NCI-H2107 treated with DMSO at 0.1 percent for 48 hours (cell line): ENCODE measurements around the gene RGS7.
"Not testable (repeated sequence)": the region's sequence is repeated elsewhere in the genome, so short reads cannot be mapped to it uniquely, and the experiment has no call there.

ENCODE experiments used
- DNase-seq: peaks from one replicate; lab custom pipeline; 2025; ENCODE audit not compliant: unreplicated experiment; lab: John Stamatoyannopoulos, UW

The RGS7 gene

GRCh38 chr1:241332037-241332409 lies 25.0 kb downstream of the RGS7 start:
- DNase-seq, result no peak

GRCh38 chr1:241331328-241332036 lies 25.5 kb downstream of the RGS7 start:
- DNase-seq, result no peak

DNA sequence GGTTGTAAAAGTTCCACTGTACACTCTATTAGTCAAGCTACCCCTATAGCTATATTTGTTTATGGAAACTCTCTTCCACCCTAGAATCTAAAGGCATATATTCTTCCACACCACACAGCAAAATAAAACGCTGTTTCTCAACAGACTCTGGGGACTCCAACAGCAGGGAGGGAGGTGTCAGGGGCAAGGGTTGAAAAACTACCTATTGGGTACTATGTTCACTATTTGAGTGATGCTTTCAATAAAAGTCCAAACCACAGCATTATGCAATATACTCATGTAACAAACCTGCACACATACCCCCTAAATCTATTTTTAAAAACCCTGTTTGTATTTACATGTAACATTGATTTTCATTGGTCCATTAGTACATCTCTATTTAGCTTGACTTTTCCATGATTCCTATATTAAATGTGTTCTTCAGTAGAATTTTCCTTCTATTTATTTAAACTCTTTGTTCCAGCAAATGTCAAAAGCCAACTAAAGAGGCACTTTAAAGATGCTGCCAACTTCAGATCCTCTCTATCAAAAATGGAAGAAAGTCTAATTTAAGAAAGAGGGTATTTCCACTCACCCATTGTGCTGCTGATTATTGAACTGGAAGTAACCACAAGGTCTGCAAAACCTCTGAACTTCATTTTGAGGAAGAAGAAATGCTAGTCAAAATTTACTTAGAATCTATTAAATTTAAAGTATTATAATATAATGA lies 26.2 kb downstream of the RGS7 start:
- no peak for DNase-seq

DNA sequence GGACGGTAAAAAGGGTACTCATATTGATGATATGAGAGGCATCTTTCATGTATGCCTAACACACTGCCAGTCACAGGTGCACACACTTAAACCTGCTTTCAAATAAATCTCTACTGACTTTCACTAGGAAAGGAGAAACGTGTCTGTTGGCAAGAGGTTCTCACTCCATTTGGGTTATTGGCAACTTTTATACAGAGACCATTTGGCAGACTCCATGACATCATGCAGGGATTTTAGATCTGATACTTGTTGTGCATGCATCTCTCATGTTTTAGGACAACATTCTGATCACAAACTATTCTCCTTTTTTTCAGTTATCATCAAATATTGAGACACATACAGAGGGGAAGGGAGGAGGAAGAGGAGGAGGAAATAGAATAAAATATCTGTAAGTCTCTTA lies 31.5 kb downstream of the RGS7 start:
- DNase-seq, result no peak

GRCh38 chr1:241323514-241324195 lies 33.4 kb downstream of the RGS7 start:
- DNase-seq, result no peak

DNA sequence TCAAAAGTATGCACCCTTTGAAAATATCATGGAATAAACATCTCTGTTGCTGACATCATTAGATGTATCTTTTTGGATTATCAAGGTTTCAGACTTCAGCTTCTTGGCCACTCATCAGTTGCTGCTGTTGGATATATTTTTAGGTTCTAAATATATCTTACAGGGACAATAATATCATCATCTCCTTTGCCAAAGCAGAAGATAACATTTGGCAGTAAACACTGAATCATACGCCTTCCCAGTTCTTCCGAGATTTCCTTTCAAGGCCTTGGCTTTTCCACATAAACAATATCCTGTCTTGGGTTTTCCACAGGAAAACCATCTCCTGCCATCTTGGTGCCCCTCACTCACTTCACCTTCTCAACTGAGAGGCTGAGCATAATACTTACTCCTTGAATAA lies 39.3 kb downstream of the RGS7 start:
- no peak for DNase-seq

- no peak for DNase-seq
Measured at GRCh38 chr1:241316372-241316771, 40.6 kb downstream of the RGS7 start.

DNA sequence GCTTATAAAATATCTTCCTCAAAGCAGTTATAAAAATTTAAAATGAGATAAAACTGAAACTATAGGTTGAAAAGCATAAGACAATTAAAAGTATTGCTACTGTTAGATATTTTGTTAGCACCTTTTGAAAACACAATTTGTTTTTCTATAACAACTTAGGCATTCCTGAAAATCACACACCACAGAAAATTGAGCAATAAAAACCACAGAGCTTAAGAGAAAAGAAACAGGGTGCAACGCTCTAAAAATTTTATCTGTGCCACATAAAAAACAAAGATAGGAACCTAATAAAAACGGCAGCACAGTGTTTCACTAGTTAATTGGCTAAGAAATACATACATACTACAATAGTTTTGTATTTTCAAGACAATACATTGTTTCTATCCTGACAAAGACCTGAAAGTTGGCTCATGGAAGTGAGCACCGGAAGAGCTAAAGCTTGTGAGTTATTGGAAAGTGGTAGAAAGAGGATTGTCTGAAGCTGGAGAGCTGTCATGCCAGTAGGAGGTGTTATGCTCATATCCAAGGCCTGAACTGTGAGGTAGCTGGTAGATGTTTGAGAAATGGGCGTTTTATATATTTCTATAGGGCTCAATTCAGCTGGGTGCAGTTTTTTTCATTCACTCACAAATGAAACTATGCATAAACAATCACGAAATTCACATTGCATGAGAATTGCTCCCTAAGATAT lies 45.8 kb downstream of the RGS7 start:
- no peak for DNase-seq

DNA sequence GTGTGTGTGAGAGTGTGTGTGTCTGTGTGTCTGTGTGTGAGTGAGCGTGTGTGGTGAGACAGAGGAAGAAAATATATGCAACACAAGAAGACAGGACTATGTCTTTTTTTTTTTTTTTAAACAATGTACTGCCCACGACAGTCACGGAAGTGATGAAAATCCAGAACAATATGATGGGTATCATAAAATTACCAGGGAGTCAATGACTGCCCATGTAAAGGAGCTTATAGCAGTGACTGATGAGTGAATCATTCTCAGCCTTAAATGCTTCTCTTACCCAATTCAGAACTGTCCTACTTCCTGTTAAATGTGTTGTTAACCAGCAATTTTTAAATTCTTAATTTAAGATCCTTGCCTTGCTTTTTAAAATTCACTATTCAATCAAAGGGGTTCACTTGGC lies 46.6 kb downstream of the RGS7 start:
- no peak for DNase-seq

DNA sequence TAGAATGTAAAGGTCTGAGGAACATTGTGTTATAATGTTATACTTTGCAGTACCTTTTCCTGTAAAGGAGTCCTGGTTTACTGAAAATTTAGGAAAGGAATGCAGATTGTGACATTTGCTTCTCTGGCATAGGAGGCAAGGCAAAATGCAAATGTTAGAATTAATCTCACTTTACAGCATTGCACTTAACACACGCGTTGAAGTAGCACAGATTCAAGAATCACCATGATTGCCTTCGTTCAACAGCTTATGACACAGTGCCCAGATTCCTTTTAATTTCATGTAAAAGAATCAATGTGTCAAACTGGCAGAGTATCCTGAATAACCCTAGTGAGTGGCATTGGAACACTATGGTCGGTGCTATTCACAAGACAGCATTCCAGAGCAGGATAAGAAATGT lies 47.4 kb downstream of the RGS7 start:
- no peak for DNase-seq

GRCh38 chr1:241308471-241308870 lies 48.5 kb downstream of the RGS7 start:
- DNase-seq, result no peak

DNA sequence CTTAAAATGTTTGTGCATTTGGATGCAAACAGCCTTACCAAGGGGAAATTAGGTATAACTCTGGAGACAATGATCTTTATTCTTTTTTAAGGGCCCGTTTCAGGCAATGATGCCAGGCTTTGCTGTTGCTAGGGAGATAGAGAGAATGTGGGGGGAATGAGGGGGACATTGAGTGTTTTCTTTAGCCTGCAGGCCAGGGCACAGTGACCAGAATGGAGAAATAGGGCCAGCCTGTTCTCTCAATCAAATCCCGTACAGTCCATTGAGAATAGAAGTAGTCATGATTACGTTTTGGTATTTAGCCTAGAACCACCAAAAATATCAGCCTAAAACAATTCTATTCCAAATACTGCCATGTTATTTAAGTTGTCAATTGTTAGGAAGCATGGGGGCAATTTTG lies 49.0 kb downstream of the RGS7 start:
- no peak for DNase-seq

- no peak for DNase-seq
Measured at GRCh38 chr1:241306125-241306790, 50.7 kb downstream of the RGS7 start.

DNA sequence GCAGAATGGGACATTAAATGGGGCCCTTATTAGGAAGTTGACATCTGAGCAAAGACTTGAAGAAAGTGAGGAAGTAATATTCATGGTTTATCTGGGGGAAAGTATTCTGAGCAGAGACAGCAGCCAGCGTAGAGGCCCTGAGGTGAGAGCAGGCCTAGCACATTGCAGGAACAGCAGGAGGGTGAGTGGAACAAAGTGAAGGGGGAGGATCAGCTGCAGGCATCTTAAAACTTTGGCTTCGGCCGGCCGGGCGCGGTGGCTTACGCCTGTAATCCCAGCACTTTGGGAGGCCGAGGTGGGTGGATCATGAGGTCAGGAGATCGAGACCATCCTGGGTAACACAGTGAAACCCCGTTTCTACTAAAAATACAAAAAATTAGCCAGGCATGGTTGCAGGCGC lies 55.0 kb downstream of the RGS7 start:
- not testable (repeated sequence) for DNase-seq

- DNase-seq, result no peak
Measured at GRCh38 chr1:241299347-241299746, 57.7 kb downstream of the RGS7 start.

DNA sequence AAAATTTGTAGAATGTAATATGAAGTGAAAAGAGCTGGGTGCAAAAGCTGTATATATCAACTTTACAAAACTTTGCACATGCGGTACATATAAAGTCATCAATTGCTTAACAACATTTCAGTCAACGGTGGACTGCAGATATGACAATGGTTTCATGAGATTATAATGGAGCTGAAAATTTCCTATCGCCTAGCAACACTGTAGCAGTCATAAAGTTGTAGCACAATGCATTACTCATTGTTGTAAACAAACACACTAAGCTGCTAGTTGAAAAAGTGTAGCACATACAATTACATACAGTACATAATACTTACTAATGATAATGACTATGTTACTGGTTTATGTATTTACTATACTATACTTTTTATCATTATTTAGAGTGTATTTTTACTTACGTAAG lies 64.0 kb downstream of the RGS7 start:
- no peak for DNase-seq

DNA sequence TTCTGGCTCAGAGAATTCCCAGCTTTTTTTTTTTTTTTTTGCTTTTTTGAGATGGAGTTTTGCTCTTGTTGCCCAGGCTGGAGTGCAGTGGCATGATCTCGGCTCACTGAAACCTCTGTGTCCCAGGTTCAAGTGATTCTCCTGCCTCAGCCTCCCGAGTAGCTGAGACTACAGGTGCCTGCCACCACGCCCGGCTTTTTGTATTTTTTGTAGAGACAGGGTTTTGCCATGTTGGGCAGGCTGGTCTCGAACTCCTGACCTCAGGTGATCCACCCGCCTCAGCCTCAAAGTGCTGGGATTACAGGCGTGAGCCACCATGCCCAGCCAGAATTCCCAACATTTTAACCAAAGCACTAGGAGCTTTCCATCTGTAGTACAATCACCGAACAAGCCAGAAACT lies 65.5 kb downstream of the RGS7 start:
- DNase-seq, result not testable (repeated sequence)

GRCh38 chr1:241286486-241286885 lies 70.5 kb downstream of the RGS7 start:
- DNase-seq, result no peak

DNA sequence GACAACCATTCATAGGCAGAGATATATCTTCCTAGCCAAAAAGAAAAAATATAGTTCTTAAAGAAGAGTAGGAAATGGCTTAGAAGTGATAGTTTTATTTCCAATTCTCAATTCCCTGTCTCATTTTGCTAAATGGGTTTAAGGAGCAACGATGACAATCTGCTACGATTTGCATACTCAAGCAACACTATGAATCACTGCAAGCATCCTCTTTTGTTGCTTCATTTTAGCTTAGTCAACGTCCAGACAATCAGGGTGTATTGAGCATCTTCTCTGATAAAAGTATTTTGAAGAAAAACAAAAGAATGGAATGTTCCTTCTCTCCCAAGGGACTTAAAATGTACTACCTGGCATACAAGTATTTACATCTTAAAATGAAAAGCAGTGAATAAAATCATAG lies 80.6 kb downstream of the RGS7 start:
- no peak for DNase-seq

DNA sequence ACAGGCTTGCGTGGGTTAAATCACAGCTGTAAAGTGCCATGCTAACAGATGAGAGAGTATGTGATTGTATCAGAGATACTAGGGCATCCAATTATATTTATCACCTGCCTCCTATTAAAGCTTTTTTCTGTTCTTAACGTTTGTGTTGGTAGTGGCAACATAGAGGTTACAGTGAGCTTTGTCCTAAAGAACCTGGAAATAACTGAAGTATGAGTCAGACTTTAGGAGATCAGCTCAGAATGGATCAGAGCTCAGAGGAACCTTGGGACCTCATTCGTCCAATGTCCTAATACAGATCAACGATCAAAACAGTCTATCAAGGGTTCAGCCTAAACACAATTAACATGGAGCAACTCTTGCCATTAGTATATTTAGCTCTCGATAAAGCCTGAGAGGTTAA lies 81.0 kb downstream of the RGS7 start:
- no peak for DNase-seq

DNA sequence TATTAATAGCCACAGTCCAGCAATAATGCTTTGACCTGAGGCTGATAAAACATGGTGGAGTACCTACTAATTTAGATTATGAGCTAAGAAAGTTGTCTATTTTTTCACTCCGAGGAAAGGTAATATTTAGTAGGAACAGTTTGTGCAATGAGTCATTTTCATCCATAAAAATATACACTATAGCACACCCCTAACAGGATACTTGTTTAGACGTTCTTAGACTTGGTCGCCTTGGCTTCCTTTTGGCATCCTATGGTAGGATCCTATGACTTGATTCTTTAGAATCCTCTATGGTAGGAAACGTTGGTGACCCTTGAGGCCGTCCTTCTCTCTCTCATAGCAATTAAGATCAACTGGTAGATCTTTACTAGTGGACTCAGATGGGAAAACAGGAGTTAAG lies 81.8 kb downstream of the RGS7 start:
- DNase-seq, result no peak
